Measurements from ENCODE around the gene SMARCAL1. TPM values are rescaled to one million over a fixed set of nuclear protein-coding genes. Genes with fewer than 3 reads are reported as not detected.

The SMARCAL1 gene
- total RNA-seq, result 10 to 100 TPM in 3 of 4 donors, 1 to 10 TPM in 1; 6.3 to 15.8 (median 11.6) TPM

- Histone ChIP-seq H3K9me3 (no peaks in the 10 kb centered on the region), H3K4me1 (peaks cover 0 to 14% (median 10%) of the 10 kb centered on the region in 4 donors), H3K4me3 (peak within 1 kb of the TSS; percentile 65 to 81 (median 77)), H3K36me3 (peaks cover 9 to 27% (median 23%) of the 10 kb centered on the region in 4 donors), H3K27ac (replicated peaks in 1 of 4) (peak within 1 kb of the TSS; percentile 87 to 96 (median 92)), H3K27me3 (peaks cover 0 to 8% (median 0%) of the 10 kb centered on the region in 4 donors)
- 18% methylated on average over 16 of the region's 56 CpGs for WGBS
- no peak for TF ChIP-seq POLR2A (IDR thresholded peaks at IDR 0.05; ENCODE audit: low read depth)
- peak; percentile 83 to 91 for TF ChIP-seq POLR2AphosphoS5 (IDR thresholded peaks at IDR 0.05)
- peak in 1 of 3 experiments; percentile 8 for TF ChIP-seq CTCF (IDR thresholded peaks at IDR 0.05)
- no peak for TF ChIP-seq EP300 (IDR thresholded peaks at IDR 0.05)
- peak; percentile 100 for DNase-seq (ENCODE audit: extremely low spot score)
- intact Hi-C loops (cut with DNase I), result no loop called here
These were observed at the start of gene SMARCAL1 for GRCh38 chr2:216412022-216412999. Gene SMARCAL1 (plus strand): TSS chr2:216412484. CDS start chr2:216414705, 2,221 bp downstream.

GRCh38 chr2:216362730-216363129 is 49.6 kb upstream of the SMARCAL1 start:
- H3K27ac ChIP-seq (replicated peaks in 1 of 4), result no peak overlapping the region
- no peaks in the 10 kb centered on the region for H3K4me1 ChIP-seq
- intact Hi-C loops (cut with DNase I), result no loop called here
- 49% methylated on average over 2 of the region's 2 CpGs for WGBS
- peaks cover 0 to 47% (median 1%) of the 10 kb centered on the region in 4 donors for H3K27me3 ChIP-seq
- no peaks in the 10 kb centered on the region for H3K9me3 ChIP-seq
- no peaks in the 10 kb centered on the region for H3K36me3 ChIP-seq
- DNase-seq (ENCODE audit: extremely low spot score), result no peak
- TF ChIP-seq POLR2A (IDR thresholded peaks at IDR 0.05; ENCODE audit: low read depth), result no peak
- no peak for TF ChIP-seq CTCF (IDR thresholded peaks at IDR 0.05)
- TF ChIP-seq EP300 (IDR thresholded peaks at IDR 0.05), result no peak
- no peak for TF ChIP-seq POLR2AphosphoS5 (IDR thresholded peaks at IDR 0.05)
- H3K4me3 ChIP-seq, result no peak overlapping the region

GRCh38 chr2:216363221-216363620 is 49.1 kb upstream of the SMARCAL1 start:
- no peaks in the 10 kb centered on the region for H3K4me1 ChIP-seq
- H3K9me3 ChIP-seq, result no peaks in the 10 kb centered on the region
- intact Hi-C loops (cut with DNase I), result no loop called here
- no peaks in the 10 kb centered on the region for H3K36me3 ChIP-seq
- H3K4me3 ChIP-seq, result no peak overlapping the region
- H3K27me3 ChIP-seq, result peaks cover 0 to 47% (median 1%) of the 10 kb centered on the region in 4 donors
- H3K27ac ChIP-seq (replicated peaks in 1 of 4), result no peak overlapping the region
- DNase-seq (ENCODE audit: extremely low spot score), result no peak
- no peak for TF ChIP-seq CTCF (IDR thresholded peaks at IDR 0.05)
- TF ChIP-seq POLR2AphosphoS5 (IDR thresholded peaks at IDR 0.05), result no peak
- TF ChIP-seq EP300 (IDR thresholded peaks at IDR 0.05), result no peak
- TF ChIP-seq POLR2A (IDR thresholded peaks at IDR 0.05; ENCODE audit: low read depth), result no peak
- 77% methylated on average over 3 of the region's 3 CpGs for WGBS

GRCh38 chr2:216365518-216365917 is 46.8 kb upstream of the SMARCAL1 start:
- intact Hi-C loops (cut with DNase I), result no loop called here
- TF ChIP-seq POLR2A (IDR thresholded peaks at IDR 0.05; ENCODE audit: low read depth) (no peak), CTCF (IDR thresholded peaks at IDR 0.05) (no peak), POLR2AphosphoS5 (IDR thresholded peaks at IDR 0.05) (no peak), EP300 (IDR thresholded peaks at IDR 0.05) (no peak)
- Histone ChIP-seq H3K27me3 (peaks cover 0 to 60% (median 9%) of the 10 kb centered on the region in 4 donors), H3K9me3 (no peaks in the 10 kb centered on the region), H3K27ac (replicated peaks in 1 of 4) (no peak overlapping the region), H3K4me3 (no peak overlapping the region), H3K36me3 (no peaks in the 10 kb centered on the region), H3K4me1 (no peaks in the 10 kb centered on the region)
- DNase-seq (ENCODE audit: extremely low spot score), result no peak
- 100% methylated on average over 2 of the region's 2 CpGs for WGBS

All from esophagus muscularis mucosa (tissue), 4 donors.